HK-2 (cell line): Measurements from ENCODE around the gene HAGHL.
"Not testable (repeated sequence)": the region's sequence is repeated elsewhere in the genome, so short reads cannot be mapped to it uniquely, and the experiment has no call there.

Experiments
- DNase-seq: peaks from one replicate; pipeline ENCODE4 v3.0.0-alpha.2; 2018; ENCODE audit not compliant: unreplicated experiment

Gene HAGHL

DNA sequence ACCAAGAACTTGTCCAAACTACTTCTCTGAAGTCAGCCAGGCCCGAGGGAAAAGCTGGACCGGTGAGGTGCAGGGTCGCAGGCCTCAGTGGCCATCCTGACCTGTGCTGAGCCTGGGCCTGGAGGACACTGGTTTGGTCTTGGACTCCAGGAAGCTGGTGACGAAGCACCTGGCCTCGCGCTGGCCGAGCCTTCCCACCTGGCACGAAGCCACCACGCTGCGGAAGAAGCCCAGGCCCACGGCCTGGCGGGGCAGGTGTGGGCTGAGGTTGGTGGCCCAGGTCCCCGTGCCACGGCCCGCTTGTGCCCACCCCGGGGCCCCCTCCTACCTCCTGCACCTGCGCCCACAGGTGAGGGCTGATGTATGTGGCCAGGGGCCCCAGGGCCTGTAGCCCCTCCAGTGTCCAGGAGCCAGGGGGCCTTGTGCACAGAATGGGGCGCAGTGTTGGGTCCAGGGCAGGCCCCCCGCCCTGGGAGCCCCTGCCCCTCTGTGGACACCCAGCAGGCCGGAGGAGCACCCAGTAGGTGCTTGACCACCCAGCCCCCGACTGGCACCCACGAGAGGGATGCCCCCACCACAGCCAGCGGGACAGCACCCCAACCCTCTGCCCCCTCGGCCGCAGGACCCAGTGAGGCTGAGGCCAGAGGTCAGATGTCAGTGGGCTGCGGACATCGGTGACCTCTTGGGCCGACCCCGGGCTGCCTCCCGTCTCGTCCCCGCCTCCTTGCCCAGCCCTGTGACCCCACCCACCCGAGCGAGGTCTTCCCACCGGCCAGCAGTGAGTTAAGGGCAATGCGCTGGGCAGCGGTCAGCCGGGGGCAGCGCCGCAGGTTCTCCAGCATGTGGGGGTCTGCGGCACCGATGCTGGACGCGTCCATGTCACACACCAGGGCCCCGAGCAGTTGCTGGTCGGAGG is 47.4 kb downstream of the HAGHL start:
- DNase-seq, result no peak

DNA sequence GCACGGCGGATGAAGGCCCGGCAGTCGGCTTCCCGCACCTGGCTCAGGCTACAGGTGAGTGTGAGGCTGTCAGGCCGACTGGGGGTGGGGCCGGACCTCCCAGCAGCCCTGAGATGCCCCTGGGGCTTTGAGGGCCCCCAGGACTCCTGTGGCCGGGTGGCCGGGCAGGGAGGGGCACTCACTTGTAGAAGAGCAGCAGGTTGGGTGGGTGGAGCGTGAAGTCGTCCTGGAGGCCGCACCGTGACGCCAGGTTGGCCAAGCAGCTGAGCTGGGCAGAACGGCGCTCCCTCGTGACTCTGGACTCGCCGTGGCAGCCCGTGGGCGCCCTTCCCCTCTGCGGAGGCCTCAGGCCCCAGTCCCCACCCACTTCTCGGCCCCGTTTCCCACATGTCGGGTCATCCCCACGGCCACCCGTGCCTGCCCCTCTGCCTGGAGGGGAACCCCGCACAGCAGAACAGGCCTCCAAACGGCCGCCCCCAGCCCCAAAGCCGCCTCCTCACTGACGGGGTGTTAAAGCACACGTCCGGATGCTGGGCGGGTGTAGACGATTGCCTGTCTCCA is 48.4 kb downstream of the HAGHL start:
- DNase-seq, result no peak

DNA sequence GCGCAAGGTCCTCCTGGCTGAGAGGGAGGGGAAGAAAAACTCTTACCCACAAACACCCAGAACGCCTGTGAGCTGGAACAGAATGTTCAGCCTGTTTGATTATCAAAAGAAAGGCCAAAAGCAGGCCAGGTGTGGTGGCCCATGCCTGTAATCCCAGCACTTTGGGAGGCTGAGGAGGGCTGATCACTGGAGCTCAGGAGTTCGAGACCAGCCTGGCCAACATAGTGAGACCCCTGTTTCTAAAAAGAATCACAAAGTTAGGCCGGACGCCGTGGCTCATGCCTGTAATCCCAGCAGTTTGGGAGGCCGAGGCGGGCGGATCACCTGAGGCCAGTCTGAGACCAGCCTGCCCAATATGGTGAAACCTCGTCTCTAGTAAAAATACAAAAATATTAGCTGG is 49.4 kb downstream of the HAGHL start:
- DNase-seq, result not testable (repeated sequence)

DNA sequence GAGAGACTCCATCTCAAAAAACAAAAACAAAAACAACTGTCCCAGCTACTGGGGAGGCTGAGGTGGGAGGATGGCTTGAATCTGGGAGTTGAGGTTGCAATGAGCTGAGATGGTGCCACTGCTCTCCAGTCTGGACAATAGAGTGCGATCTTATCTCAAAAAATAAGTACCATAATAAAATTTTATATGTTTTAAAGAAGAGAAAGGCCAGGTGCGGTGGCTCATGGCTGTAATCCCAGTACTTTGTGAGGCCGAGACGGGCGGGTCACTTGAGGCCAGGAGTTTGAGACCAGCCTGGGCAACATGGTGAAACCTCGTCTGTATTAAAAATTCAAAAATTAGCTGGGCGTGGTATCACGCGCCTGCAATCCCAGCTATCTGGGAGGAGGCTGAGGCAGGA is 49.9 kb downstream of the HAGHL start:
- DNase-seq, result no peak

DNA sequence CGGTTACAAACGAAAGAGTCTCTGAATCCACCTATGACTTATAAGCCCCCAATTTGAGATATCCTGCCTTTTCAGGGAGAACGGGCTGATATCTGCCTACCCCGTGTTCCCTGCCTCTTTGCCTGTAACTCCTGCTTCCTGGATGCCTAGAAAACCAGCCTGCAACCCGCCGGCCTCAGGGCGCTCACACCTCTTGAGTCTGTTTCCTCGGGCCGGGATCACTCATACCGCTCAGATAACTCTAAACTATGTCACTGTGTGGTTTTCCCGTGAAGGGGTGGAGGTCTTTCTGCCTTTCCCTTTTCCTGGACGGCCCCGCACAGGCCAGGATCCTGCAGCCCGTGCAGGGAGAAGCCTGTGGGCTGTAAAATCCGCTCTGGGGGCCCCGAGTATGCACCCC is 50.9 kb downstream of the HAGHL start:
- DNase-seq, result peak; percentile 61

DNA sequence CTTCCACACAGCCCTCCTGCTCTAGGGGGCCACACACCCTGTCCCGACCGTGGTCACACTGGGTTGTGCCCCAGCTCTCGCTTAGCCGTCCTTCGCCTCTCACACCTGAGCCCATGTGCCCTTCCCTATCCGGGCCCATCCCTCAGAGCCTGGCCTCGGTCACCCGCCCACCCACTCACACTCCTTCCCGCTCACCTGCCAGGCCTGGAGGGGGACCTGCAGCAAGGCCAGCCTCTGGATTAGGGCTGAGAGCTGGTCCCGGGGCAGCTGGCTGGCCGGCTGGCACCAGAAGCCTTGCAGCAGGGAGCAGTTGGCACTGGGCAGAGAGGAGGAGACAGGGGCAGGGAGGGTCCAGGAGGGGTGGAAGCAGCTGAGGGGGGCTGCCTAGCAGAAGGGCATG is 51.5 kb downstream of the HAGHL start:
- no peak for DNase-seq

DNA sequence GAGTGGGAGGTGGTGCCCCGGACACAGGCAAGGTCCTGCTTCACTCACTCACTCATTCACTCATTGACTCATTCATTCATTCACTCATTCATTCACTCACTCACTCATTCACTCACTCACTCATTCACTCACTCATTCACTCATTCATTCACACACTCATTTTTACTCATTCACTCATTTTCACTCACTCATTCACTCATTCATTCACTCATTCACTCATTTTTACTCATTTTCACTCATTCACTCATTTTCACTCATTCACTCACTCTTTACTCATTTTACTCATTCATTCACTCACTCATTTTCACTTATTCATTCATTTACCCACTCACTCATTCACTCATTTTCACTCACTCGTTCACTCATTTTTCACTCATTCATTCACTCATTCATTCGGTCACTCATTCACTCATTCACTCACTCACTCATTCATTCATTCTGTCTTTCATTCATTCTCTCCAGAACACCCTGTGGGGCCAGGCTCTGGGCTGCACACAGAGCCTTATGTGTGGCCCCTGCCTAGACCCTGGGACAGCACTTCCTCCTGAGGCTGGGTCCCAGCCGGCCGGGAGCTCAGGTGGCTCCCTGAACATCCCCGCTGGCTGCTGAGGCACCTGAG is 52.1 kb downstream of the HAGHL start:
- DNase-seq, result no peak
